ENCODE data around the gene P3H1.

GRCh38 chr1:42752284-42752683 is 14.5 kb downstream of the P3H1 start:
- TF ChIP-seq, protein P1, sequence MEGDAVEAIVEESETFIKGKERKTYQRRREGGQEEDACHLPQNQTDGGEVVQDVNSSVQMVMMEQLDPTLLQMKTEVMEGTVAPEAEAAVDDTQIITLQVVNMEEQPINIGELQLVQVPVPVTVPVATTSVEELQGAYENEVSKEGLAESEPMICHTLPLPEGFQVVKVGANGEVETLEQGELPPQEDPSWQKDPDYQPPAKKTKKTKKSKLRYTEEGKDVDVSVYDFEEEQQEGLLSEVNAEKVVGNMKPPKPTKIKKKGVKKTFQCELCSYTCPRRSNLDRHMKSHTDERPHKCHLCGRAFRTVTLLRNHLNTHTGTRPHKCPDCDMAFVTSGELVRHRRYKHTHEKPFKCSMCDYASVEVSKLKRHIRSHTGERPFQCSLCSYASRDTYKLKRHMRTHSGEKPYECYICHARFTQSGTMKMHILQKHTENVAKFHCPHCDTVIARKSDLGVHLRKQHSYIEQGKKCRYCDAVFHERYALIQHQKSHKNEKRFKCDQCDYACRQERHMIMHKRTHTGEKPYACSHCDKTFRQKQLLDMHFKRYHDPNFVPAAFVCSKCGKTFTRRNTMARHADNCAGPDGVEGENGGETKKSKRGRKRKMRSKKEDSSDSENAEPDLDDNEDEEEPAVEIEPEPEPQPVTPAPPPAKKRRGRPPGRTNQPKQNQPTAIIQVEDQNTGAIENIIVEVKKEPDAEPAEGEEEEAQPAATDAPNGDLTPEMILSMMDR (IDR thresholded peaks at IDR 0.05) = no peak
- TF ChIP-seq POLR2A (IDR thresholded peaks at IDR 0.05) = no peak
